Astrocyte of the spinal cord (primary cell): ENCODE data around the gene TNFSF4.

Source experiments
- DNase-seq: peaks from one replicate; pipeline ENCODE4 v3.0.0; 2011; ENCODE audit warnings: low read depth, low spot score
- H3K4me3 ChIP-seq: 2 replicates; pipeline ENCODE4 v1.5.1; 2011; ENCODE audit warnings: low read depth, mild to moderate bottlenecking, low read length, moderate library complexity
- in situ Hi-C: cut with HindIII; loops from 2 replicates; pipeline ENCODE4 v1.10.0; 2017; ENCODE audit warnings: low sequenced_read_pairs
- TF ChIP-seq, protein P1 (sequence below): IDR thresholded peaks from 2 replicates; pipeline ENCODE4 v1.5.1; 2012; ENCODE audit warnings: low read depth, mild to moderate bottlenecking, low read length, inconsistent platforms

The TNFSF4 gene

DNA sequence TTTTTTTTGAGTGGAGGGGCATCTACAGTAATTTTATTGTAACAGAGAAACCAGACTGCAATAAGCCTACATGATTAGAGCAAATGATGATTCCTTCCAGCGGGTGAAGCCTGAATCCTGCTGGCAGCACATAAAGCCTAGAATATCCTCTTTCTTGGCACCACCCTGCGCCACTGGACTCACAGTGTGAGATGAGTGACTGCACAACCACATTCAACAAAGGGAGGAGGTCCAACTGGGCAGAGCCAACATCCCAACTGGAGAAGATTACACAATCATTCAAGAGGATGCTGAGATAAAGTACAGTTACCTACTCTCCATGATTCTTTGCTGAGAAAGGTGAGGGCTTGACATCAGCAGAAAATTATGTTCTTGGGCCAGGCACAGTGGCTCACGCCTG is 67.4 kb downstream of the TNFSF4 start:
- TF ChIP-seq, protein P1, sequence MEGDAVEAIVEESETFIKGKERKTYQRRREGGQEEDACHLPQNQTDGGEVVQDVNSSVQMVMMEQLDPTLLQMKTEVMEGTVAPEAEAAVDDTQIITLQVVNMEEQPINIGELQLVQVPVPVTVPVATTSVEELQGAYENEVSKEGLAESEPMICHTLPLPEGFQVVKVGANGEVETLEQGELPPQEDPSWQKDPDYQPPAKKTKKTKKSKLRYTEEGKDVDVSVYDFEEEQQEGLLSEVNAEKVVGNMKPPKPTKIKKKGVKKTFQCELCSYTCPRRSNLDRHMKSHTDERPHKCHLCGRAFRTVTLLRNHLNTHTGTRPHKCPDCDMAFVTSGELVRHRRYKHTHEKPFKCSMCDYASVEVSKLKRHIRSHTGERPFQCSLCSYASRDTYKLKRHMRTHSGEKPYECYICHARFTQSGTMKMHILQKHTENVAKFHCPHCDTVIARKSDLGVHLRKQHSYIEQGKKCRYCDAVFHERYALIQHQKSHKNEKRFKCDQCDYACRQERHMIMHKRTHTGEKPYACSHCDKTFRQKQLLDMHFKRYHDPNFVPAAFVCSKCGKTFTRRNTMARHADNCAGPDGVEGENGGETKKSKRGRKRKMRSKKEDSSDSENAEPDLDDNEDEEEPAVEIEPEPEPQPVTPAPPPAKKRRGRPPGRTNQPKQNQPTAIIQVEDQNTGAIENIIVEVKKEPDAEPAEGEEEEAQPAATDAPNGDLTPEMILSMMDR: no peak
- no peak overlapping the region for H3K4me3 ChIP-seq
- in situ Hi-C loops: no loop called here
- no peak for DNase-seq

DNA sequence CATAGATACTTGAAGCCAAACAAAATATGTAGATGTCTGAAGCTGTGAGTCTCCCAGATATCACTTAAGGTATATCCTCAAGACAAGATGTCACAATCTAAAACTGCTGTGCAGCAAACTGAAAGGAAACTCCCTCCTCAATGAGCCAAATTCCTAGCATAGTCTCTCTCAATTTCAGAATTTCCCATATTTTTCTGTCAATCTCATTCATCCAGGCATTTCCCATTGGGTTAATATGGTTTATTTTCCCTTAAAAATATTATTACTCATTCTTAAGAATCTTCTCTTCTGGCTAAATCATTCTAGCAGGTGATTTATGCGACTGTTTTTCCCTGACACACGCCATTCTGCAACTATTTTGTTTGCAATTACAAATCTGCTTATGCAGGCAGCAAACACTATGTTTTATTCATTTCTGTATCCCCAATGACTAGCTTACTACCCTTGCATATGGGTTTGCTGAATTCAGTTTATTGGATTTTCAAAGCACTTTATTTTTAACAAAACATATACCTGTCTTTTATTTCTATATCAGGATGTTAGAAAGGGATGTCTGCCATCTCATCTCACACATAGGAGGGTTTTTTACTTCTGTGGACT is 69.9 kb downstream of the TNFSF4 start:
- H3K4me3 ChIP-seq: no peak overlapping the region
- TF ChIP-seq, protein P1: no peak
- in situ Hi-C loops: no loop called here
- peak; percentile 7 for DNase-seq

DNA sequence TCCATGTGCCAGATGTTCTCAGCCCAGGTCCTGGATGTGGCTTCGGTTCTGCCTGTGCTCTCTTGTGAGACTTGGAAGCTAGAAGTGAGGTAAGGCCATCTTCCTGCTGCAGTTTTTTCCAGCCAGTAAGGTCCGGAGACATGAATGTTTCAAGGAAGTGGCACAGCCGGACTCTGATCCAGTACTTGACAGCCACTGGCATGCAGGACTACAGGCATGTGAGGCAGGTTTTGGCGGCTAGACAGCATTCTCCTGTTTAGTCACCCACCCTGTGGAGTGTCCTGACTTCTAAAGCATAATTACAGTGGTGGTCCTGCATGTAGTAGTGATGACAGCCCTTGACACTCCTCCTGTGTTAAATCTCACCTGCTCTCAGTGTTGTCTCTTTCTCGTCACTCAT is 72.3 kb downstream of the TNFSF4 start:
- DNase-seq: no peak
- in situ Hi-C loops: no loop called here
- no peak overlapping the region for H3K4me3 ChIP-seq
- TF ChIP-seq, protein P1: no peak

DNA sequence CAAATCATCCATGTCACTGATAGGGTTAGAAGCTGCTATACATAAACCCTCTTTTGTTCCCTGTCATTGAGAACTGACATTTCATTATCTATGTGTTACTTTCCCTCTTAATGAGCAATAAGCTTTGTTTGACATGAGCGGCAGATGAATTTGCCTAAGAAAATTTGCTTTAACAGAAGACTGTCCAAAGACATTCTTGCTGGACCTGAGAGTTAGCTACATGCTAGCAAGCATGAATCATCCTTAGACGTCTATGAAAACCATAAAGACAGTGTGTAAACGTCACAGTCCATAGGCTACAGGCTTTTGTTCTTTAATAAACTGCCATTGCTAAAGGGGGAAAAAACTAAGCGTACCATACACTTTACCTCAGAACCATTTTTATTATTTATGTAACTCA is 73.1 kb downstream of the TNFSF4 start:
- H3K4me3 ChIP-seq: no peak overlapping the region
- in situ Hi-C loops: no loop called here
- TF ChIP-seq, protein P1: no peak
- DNase-seq: peak; percentile 62
